ENCODE results near the gene KIF18B. TPM values are rescaled to one million over a fixed set of nuclear protein-coding genes. Genes with fewer than 3 reads are reported as not detected.
A peak's percentile ranks its signal among the peaks of the same experiment; 100 is the strongest.

The KIF18B gene
- total and polyA plus RNA-seq, 7 donors = under 0.01 to 10.5 (median 0.60) TPM

DNA sequence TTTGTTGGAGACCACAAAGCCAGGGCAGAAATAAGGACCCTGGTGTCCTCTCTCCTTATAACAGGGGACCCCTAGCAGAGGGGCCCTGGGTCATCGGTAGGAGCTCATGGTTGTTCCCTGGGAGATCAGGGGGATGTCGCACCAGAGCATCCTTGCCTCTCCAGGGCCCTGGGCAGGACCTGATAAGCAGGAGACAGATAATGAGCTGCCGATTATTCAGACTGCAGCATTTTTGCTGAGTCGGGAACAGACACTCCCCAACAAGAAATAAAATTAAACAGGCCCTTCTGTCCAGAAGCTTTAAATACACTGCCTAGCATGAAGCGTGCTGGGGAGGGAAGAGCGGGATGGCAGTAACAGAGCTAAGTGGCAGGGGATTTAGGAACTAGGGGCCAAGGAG lies 16.9 kb downstream of the KIF18B start:
- Histone ChIP-seq H3K9me3 (no peaks in the 10 kb centered on the region), H3K4me1 (no peaks in the 10 kb centered on the region), H3K36me3 (no peaks in the 10 kb centered on the region), H3K4me3 (no peak overlapping the region), H3K27me3 (no peaks in the 10 kb centered on the region), H3K27ac (no peak overlapping the region)
- TF ChIP-seq POLR2AphosphoS5 (IDR thresholded peaks at IDR 0.05) (no peak), CTCF (IDR thresholded peaks at IDR 0.05) (no peak), EP300 (IDR thresholded peaks at IDR 0.05) (no peak), POLR2A (IDR thresholded peaks at IDR 0.05) (no peak)
- DNase-seq = peak; percentile 29
- 90 to 94% methylated on average over 6 of the region's 6 CpGs for WGBS, 2 donors
- intact Hi-C loops (cut with DNase I) = no loop called here

- no peaks in the 10 kb centered on the region for H3K36me3 ChIP-seq
- H3K9me3 ChIP-seq = no peaks in the 10 kb centered on the region
- no peak for TF ChIP-seq EP300 (IDR thresholded peaks at IDR 0.05)
- DNase-seq = peak; percentile 54
- intact Hi-C loops (cut with DNase I) = no loop called here
- no peaks in the 10 kb centered on the region for H3K4me1 ChIP-seq
- no peak overlapping the region for H3K27ac ChIP-seq
- WGBS, 2 donors = 91 to 95% methylated on average over 7 of the region's 7 CpGs
- no peaks in the 10 kb centered on the region for H3K27me3 ChIP-seq
- H3K4me3 ChIP-seq = no peak overlapping the region
Measured at GRCh38 chr17:44928950-44929720, 18.4 kb downstream of the KIF18B start.

DNA sequence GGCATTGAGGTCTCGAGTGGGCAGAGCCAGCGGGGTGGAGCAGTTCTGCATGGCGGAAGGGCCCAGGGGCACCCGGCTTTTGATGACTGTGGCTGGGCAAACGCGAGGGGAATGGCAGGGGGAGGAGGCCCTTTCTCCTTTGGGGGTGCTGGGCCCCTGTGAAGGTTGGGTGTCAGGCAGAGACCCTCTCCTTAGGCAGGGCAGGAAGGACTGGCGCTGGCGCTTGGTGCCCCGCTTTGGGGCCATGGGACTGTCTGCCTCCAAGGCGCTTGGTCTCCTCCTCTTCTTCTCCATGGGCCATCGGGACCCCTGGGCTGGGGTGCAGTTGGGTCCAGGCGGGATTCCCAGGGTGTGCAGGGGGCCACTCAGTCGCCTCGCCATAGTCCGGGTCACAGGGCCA lies 19.4 kb downstream of the KIF18B start:
- TF ChIP-seq CTCF (IDR thresholded peaks at IDR 0.05) (no peak), POLR2AphosphoS5 (IDR thresholded peaks at IDR 0.05) (no peak), POLR2A (IDR thresholded peaks at IDR 0.05) (no peak), EP300 (IDR thresholded peaks at IDR 0.05) (no peak)
- H3K27me3 ChIP-seq = no peaks in the 10 kb centered on the region
- H3K27ac ChIP-seq = no peak overlapping the region
- no peak overlapping the region for H3K4me3 ChIP-seq
- no peaks in the 10 kb centered on the region for H3K9me3 ChIP-seq
- H3K36me3 ChIP-seq = no peaks in the 10 kb centered on the region
- intact Hi-C loops (cut with DNase I) = no loop called here
- peak; percentile 42 for DNase-seq
- H3K4me1 ChIP-seq = no peaks in the 10 kb centered on the region
- WGBS, 2 donors = 96 to 98% methylated on average over 15 of the region's 15 CpGs

DNA sequence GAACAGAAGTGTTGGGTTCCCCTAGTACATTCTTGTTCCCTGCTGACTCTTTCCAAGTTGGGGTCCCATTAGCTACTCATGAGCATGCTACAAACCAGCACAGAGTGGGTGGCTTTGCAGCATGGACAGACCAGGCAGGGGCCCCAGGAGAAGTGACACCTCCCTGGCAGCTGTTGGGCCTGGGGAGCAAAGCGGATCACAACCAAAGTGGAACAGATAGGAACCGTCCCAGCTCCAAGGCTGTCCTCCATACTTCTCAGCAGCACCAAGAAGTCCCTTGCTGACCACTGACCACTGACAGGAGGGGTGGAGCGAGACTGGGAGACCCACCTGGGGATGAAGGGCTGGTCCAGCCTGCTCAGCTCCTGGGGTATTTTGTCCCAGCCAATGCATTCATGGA lies 19.9 kb downstream of the KIF18B start:
- DNase-seq = no peak
- H3K4me3 ChIP-seq = no peak overlapping the region
- H3K4me1 ChIP-seq = no peaks in the 10 kb centered on the region
- WGBS, 2 donors = 97 to 98% methylated on average over 3 of the region's 3 CpGs
- H3K36me3 ChIP-seq = no peaks in the 10 kb centered on the region
- TF ChIP-seq POLR2A (IDR thresholded peaks at IDR 0.05) (no peak), POLR2AphosphoS5 (IDR thresholded peaks at IDR 0.05) (no peak), EP300 (IDR thresholded peaks at IDR 0.05) (no peak), CTCF (IDR thresholded peaks at IDR 0.05) (no peak)
- intact Hi-C loops (cut with DNase I) = no loop called here
- no peaks in the 10 kb centered on the region for H3K9me3 ChIP-seq
- no peak overlapping the region for H3K27ac ChIP-seq
- no peaks in the 10 kb centered on the region for H3K27me3 ChIP-seq

DNA sequence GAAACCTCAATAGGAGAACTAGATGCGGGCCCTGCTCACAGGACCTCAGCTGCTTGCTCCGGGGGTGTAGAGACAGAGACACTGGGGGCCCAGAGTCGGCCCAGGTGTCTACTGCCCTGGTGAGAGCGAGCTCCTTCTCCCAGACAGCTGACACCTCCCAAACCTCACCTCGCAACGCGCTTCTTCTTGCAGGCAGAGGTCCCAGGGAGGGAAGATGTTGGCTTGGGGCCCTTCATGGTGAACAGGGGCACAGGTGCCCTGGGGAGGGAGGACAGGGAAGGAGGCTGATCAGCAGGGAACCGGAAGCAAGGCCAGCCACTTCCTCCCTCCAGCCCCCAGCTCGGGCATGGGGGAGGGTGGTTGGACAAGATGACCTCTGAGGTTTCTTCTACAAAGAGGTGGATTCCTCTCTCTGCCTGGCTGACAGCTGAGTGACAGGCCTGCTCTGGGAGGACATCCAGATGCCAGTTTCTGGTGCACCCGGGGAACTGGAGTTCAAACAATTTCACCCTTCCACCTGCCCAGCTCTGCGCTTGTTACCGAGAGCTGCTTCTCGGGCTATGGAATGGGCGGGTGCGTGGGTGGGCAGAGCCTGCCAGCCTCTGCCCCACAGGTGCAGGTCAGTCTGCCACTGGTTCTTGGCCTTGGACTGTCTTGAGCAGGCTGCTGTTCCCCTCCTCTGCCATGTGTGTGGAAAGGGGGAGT lies 20.6 kb downstream of the KIF18B start:
- intact Hi-C loops (cut with DNase I) = no loop called here
- Histone ChIP-seq H3K9me3 (no peaks in the 10 kb centered on the region), H3K36me3 (no peaks in the 10 kb centered on the region), H3K4me1 (no peaks in the 10 kb centered on the region), H3K27me3 (no peaks in the 10 kb centered on the region), H3K27ac (no peak overlapping the region), H3K4me3 (no peak overlapping the region)
- WGBS, 2 donors = 93 to 95% methylated on average over 15 of the region's 15 CpGs
- no peak for DNase-seq
- TF ChIP-seq EP300 (IDR thresholded peaks at IDR 0.05) = no peak
- no peak for TF ChIP-seq POLR2A (IDR thresholded peaks at IDR 0.05)
- no peak for TF ChIP-seq CTCF (IDR thresholded peaks at IDR 0.05)
- no peak for TF ChIP-seq POLR2AphosphoS5 (IDR thresholded peaks at IDR 0.05)

Data from sigmoid colon (tissue), 7 donors.